NCI-H82 treated with DMSO at 0.1 percent for 48 hours (cell line): ENCODE data around the gene GGA1.

Experiments
- DNase-seq: peaks from one replicate; lab custom pipeline; 2025; ENCODE audit not compliant: unreplicated experiment; lab: John Stamatoyannopoulos, UW

GGA1 gene, protein sequence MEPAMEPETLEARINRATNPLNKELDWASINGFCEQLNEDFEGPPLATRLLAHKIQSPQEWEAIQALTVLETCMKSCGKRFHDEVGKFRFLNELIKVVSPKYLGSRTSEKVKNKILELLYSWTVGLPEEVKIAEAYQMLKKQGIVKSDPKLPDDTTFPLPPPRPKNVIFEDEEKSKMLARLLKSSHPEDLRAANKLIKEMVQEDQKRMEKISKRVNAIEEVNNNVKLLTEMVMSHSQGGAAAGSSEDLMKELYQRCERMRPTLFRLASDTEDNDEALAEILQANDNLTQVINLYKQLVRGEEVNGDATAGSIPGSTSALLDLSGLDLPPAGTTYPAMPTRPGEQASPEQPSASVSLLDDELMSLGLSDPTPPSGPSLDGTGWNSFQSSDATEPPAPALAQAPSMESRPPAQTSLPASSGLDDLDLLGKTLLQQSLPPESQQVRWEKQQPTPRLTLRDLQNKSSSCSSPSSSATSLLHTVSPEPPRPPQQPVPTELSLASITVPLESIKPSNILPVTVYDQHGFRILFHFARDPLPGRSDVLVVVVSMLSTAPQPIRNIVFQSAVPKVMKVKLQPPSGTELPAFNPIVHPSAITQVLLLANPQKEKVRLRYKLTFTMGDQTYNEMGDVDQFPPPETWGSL

DNA sequence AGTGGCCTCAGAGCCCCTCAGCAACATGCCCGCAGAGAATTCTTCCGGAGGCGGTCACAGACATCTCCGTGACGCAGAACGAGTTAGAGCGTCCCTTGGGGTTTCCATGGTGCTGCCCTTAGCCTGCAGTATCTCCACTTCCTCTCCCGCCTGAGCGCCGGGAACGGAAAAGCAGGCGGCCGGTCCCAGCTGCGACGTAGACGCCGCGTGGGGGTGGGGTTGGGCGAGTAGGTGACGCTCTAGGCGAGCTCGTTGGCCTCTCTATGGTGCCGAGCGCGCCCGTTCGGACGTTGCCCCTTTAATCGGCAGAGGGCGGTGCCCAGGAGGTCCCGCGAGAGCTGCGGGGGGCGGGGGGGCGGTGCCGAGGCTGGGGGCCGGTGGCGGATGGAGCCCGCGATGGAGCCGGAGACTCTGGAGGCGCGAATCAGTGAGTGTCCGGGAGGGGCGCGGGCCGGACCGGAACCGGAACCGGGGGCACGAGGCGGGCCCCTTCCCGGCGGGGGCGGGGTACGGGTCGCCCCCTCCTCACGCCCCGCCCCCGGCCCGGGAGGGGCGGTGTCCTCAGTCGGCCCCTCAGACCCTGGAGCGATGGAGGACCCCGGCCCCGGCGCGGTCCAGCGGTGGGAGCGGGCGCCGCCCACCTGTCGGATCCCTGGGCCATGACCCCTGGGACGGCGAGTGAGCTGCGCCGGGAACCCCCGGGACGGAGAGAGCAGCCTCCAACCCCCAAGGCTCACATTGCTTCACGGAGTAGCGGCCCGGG lies at the start of gene GGA1:
TSS of gene GGA1 (plus strand) at position 358 of the 763 bp plus-strand sequence. CDS start at position 385, 27 bp downstream.
- DNase-seq = peak; percentile 84

- no peak for DNase-seq
These were observed 49.1 kb upstream of the GGA1 start for GRCh38 chr22:37559521-37559900.

GRCh38 chr22:37559901-37560607 lies 48.6 kb upstream of the GGA1 start, which contains the start of gene CDC42EP1:
Gene CDC42EP1 (plus strand): TSS chr22:37560480. CDS start chr22:37566350, 5,870 bp downstream.
- DNase-seq = no peak

- DNase-seq = no peak
These were observed 47.9 kb upstream of the GGA1 start for GRCh38 chr22:37560608-37561211.

- peak; percentile 10 for DNase-seq
These were observed 47.2 kb upstream of the GGA1 start for GRCh38 chr22:37561212-37562048.

GRCh38 chr22:37562049-37562875 lies 46.4 kb upstream of the GGA1 start:
- no peak for DNase-seq

DNA sequence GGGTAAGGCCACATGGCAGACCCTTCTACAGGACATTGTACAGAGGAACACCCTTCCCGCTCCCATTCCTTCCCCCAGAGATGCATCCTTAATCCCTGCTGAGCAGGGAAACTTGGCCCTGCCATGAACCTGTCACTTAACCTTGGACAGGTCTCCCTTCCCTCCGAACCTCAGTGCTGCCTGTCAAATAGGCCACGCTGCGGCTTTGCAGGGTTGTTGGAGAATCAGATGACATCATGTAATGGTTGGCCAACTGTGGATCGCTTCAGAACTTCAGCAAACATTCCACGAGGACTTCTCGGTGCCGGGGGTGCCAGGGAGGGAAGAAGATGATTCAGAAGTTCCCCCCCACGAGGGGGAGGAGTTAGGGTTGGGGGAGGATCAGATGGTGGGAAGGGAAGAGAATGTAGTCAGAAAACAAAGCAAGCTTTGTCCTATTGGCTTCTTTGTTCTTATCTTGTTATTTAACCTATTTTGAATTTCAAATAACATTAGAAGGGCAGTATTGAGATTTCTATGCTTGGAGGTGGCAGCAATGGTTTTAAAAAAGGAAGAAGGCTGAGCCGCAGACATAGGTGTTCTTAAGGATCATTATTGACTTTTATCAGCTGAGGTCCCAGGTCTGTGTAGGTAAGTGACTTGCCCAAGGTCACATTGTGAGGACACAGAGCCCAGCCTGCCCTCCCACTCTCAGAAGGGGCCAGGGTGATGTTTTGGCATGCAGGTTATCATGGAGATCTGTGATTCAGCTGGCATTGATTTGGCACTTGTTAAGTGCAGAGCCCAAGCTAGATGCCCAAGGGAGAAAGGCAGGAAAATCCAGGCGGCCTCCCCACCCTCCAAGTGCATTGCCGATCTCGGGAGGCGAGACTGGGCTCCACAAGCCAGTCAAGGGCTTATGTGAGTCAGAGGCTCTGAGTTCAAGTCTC lies 45.2 kb upstream of the GGA1 start:
- no peak for DNase-seq

GRCh38 chr22:37564111-37564711 lies 44.4 kb upstream of the GGA1 start:
- no peak for DNase-seq

DNA sequence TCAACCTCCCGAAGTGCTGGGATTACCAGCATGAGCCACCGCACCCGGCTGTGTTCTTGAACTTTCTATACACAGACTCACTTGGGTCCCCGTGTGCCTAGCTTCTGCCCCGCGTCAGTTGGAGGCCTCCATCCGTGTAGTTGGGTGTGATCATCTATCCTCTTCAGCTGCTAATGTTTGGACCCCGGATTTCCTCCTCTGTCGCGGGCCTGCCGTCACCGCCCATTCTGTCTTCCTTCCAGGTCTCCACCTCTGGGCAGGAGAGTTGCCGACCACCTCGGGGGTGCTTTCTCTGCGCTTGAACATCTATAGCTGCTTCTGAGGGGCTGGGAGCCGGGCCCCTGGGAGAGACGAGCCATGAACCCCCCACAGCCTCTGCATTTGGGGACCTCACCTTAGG lies 42.8 kb upstream of the GGA1 start:
- DNase-seq = no peak

DNA sequence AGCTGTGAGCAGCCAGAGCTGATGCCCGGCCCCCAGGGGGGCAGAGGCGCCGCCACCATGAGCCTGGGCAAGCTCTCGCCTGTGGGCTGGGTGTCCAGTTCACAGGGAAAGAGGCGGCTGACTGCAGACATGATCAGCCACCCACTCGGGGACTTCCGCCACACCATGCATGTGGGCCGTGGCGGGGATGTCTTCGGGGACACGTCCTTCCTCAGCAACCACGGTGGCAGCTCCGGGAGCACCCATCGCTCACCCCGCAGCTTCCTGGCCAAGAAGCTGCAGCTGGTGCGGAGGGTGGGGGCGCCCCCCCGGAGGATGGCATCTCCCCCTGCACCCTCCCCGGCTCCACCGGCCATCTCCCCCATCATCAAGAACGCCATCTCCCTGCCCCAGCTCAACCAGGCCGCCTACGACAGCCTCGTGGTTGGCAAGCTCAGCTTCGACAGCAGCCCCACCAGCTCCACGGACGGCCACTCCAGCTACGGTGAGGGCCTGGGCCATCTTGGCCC lies 42.3 kb upstream of the GGA1 start:
- DNase-seq = no peak

DNA sequence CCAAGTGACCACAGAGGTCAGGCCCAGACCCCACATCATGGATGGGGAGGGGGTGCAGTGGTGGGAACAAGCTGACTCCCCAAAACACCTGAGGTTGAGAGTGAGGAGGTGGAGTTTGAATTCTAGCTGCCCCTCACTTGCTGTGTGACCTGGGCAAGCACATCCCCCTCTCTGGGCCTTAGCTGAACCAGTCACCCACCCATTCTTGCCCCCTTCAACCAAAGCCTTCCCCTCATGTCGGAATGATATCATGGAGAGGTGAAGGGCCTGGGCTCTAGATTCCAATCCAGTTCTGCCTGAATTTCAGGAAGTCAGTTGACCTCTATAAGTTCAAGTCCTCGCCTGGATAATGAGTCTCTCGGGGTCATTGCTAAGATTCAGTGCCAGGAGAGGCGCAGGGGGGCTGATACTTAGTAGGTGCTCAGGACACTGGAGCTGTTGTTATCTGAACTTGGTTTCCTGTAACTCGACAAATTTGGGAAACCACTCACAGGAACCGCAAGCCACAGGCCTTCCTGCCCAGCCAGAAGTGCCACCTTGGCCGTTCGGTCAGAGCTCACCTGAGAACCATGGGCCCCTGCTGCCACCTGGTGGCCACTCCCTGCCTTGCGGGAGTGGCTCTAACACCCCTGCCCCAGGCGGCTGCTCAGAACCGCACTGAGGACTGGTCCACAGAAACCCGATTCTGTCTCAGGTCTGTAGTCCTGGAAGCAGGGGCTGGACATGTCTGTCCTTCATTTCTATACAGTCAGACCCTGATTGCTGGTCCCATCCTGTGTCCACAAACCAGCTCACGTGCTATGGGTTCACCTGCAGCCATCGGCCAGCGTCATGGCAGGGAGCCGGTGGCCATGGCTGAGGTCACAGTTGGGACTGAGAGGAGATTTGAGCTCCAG lies 41.5 kb upstream of the GGA1 start:
- DNase-seq = no peak

- DNase-seq = no peak
These were observed 40.6 kb upstream of the GGA1 start for GRCh38 chr22:37568012-37568411.

DNA sequence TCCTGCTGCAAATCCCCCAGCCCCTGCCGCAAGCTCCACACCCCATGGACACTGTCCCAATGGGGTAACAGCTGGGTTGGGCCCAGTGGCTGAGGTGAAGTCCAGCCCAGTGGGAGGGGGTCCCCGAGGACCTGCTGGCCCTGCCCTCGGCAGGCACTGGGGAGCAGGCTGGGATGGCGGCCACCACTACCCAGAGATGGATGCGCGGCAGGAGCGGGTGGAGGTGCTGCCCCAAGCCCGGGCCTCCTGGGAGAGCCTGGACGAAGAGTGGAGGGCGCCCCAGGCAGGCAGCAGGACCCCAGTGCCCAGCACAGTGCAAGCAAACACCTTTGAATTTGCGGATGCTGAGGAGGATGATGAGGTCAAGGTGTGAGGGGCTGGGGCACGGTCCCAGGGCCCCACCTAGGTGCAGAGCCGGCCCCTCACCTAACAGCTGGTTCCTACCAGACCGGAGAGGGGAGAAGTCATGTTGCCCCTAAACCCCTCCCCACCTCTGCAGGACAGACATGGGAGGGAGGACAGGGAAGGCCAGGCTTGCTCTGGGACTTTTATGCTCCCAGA lies 40.1 kb upstream of the GGA1 start:
- no peak for DNase-seq

GRCh38 chr22:37569009-37569920 lies 39.4 kb upstream of the GGA1 start:
- no peak for DNase-seq
